Tibial nerve (tissue), 4 donors: ENCODE measurements around the gene SRPRB. TPM values are rescaled to one million over a fixed set of nuclear protein-coding genes. Genes with fewer than 3 reads are reported as not detected.

Experiments used
- DNase-seq, 2 donors: peaks; one replicate each; pipeline ENCODE4 v3.0.0-alpha.2; 2019; ENCODE audit warnings: low spot score in 2 of 2
- H3K27ac ChIP-seq, 4 donors: fragments of 200-600 bp; sonication (generic) in 3 of 4; one replicate each; pipeline ENCODE4 v1.5.1; 2017 to 2019; ENCODE audit warnings: mild to moderate bottlenecking in 1 of 4
- H3K27me3 ChIP-seq, 2 donors: fragments of 200-600 bp; sonication (generic) in 1 of 2; one replicate each; pipeline versions ENCODE4 v1.5.1 to v1.6.0; 2017 to 2019
- H3K36me3 ChIP-seq, 3 donors: fragments of 200-600 bp; sonication (generic); one replicate each; pipeline ENCODE4 v1.5.1; 2018 to 2019
- H3K4me1 ChIP-seq, 4 donors: fragments of 200-600 bp; sonication (generic) in 3 of 4; one replicate each; pipeline ENCODE4 v1.5.1; 2017 to 2019
- H3K4me3 ChIP-seq, 4 donors: fragments of 200-600 bp; sonication (generic) in 3 of 4; one replicate each; pipeline ENCODE4 v1.5.1; 2017 to 2019; ENCODE audit warnings: mild to moderate bottlenecking in 1 of 4, moderate library complexity in 1 of 4
- H3K9me3 ChIP-seq, 4 donors: fragments of 200-600 bp; sonication (generic) in 3 of 4; one replicate each; pipeline ENCODE4 v1.5.1; 2017 to 2019
- CTCF ChIP-seq, 5 experiments: fragments of 200-600 bp in 3 of 5; fragments of 450-650 bp in 2 of 5; sonication (generic) in 3 of 5; IDR thresholded peaks; one replicate each; pipeline ENCODE4 v1.5.1; 2016 to 2019; ENCODE audit warnings: antibody characterized with exemption in 5 of 5, mild to moderate bottlenecking in 3 of 5, moderate library complexity in 2 of 5
- EP300 ChIP-seq, 2 donors: sonication (generic); formaldehyde crosslinking; IDR thresholded peaks; one replicate each; pipeline ENCODE4 v1.6.1; 2017; ENCODE audit warnings: antibody characterized with exemption in 2 of 2, mild to moderate bottlenecking in 1 of 2
- POLR2A ChIP-seq, 2 donors: fragments of 450-650 bp; IDR thresholded peaks; one replicate each; pipeline ENCODE4 v1.6.1; 2017; ENCODE audit warnings: antibody characterized with exemption in 2 of 2, mild to moderate bottlenecking in 2 of 2, moderate library complexity in 2 of 2
- WGBS, 2 donors: methylation state at CpG; one replicate each; pipeline ENCODE4 v1.1.5; 2018; 5-methylcytosine and 5-hydroxymethylcytosine counted together
- total RNA-seq, 4 donors: library from RNA; depleted of rRNA; stranded (reverse); fragments of >200 nt; gene quantifications; one replicate each; pipeline ENCODE4 v1.1.0, GENCODE V29; 2016

Gene SRPRB
- total RNA-seq, 4 donors from 2014 or later, result 14.3 to 19.7 (median 18.0) TPM

GRCh38 chr3:133862161-133862560 lies 56.5 kb downstream of the SRPRB start:
- Histone ChIP-seq H3K9me3 (no peaks in the 10 kb centered on the region), H3K4me3 (no peak overlapping the region), H3K27ac (no peak overlapping the region), H3K4me1 (no peaks in the 10 kb centered on the region), H3K27me3 (no peaks in the 10 kb centered on the region), H3K36me3 (no peaks in the 10 kb centered on the region)
- 80 to 86% methylated on average over 4 of the region's 4 CpGs for WGBS, 2 donors
- no peak for TF ChIP-seq CTCF (IDR thresholded peaks at IDR 0.05)
- TF ChIP-seq POLR2A (IDR thresholded peaks at IDR 0.05), result no peak
- TF ChIP-seq EP300 (IDR thresholded peaks at IDR 0.05), result no peak
- DNase-seq, result no peak

GRCh38 chr3:133863911-133864310 lies 58.3 kb downstream of the SRPRB start:
- Histone ChIP-seq H3K4me1 (no peaks in the 10 kb centered on the region), H3K27ac (no peak overlapping the region), H3K4me3 (no peak overlapping the region), H3K36me3 (no peaks in the 10 kb centered on the region), H3K9me3 (no peaks in the 10 kb centered on the region), H3K27me3 (no peaks in the 10 kb centered on the region)
- DNase-seq, result no peak
- WGBS, 2 donors, result 79% methylated on average over 11 of the region's 11 CpGs
- TF ChIP-seq CTCF (IDR thresholded peaks at IDR 0.05) (no peak), EP300 (IDR thresholded peaks at IDR 0.05) (no peak), POLR2A (IDR thresholded peaks at IDR 0.05) (no peak)

DNA sequence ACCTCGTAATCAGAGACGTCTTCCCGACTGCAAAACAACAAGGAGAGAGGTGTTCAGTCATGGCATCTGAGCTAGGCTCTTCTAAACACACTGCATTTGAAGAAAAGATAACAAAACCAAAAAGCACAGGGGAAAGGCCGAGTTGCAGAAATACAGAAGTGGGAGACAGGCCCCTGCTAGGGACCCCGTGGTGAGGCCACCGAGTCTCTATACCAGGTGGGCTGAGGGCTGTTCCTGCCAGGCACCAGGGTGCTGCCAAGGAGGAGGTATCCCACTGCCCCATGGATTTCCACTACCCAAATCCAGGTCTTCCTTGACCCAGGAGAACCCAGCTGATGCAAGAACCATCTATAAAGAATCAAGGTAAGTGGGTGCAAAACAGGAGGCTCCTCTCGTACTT lies 59.0 kb downstream of the SRPRB start:
- 89 to 90% methylated on average over 7 of the region's 7 CpGs for WGBS, 2 donors
- Histone ChIP-seq H3K4me1 (no peaks in the 10 kb centered on the region), H3K9me3 (no peaks in the 10 kb centered on the region), H3K36me3 (no peaks in the 10 kb centered on the region), H3K27me3 (no peaks in the 10 kb centered on the region), H3K4me3 (no peak overlapping the region), H3K27ac (no peak overlapping the region)
- TF ChIP-seq CTCF (IDR thresholded peaks at IDR 0.05) (no peak), POLR2A (IDR thresholded peaks at IDR 0.05) (no peak), EP300 (IDR thresholded peaks at IDR 0.05) (no peak)
- DNase-seq, result no peak

GRCh38 chr3:133865136-133865855 lies 59.7 kb downstream of the SRPRB start:
- TF ChIP-seq EP300 (IDR thresholded peaks at IDR 0.05) (no peak), POLR2A (IDR thresholded peaks at IDR 0.05) (no peak), CTCF (IDR thresholded peaks at IDR 0.05) (no peak)
- no peak for DNase-seq
- H3K9me3 ChIP-seq, result peaks cover 0 to 2% (median 0%) of the 10 kb centered on the region in 4 donors
- no peaks in the 10 kb centered on the region for H3K36me3 ChIP-seq
- no peaks in the 10 kb centered on the region for H3K4me1 ChIP-seq
- H3K27me3 ChIP-seq, result no peaks in the 10 kb centered on the region
- H3K27ac ChIP-seq, result no peak overlapping the region
- no peak overlapping the region for H3K4me3 ChIP-seq
- WGBS, 2 donors, result 67 to 81% methylated on average over 5 of the region's 5 CpGs

- Histone ChIP-seq H3K36me3 (no peaks in the 10 kb centered on the region), H3K9me3 (peaks cover 0 to 2% (median 0%) of the 10 kb centered on the region in 4 donors), H3K4me3 (no peak overlapping the region), H3K27ac (no peak overlapping the region), H3K4me1 (no peaks in the 10 kb centered on the region), H3K27me3 (no peaks in the 10 kb centered on the region)
- no peak for DNase-seq
- no peak for TF ChIP-seq EP300 (IDR thresholded peaks at IDR 0.05)
- no peak for TF ChIP-seq CTCF (IDR thresholded peaks at IDR 0.05)
- no peak for TF ChIP-seq POLR2A (IDR thresholded peaks at IDR 0.05)
- 96 to 97% methylated on average over 3 of the region's 3 CpGs for WGBS, 2 donors
These were observed 60.5 kb downstream of the SRPRB start for GRCh38 chr3:133866141-133866540.
